Measurements from ENCODE around the gene NDUFS2.
"Not testable (repeated sequence)": the region's sequence is repeated elsewhere in the genome, so short reads cannot be mapped to it uniquely, and the experiment has no call there.

The NDUFS2 gene

DNA sequence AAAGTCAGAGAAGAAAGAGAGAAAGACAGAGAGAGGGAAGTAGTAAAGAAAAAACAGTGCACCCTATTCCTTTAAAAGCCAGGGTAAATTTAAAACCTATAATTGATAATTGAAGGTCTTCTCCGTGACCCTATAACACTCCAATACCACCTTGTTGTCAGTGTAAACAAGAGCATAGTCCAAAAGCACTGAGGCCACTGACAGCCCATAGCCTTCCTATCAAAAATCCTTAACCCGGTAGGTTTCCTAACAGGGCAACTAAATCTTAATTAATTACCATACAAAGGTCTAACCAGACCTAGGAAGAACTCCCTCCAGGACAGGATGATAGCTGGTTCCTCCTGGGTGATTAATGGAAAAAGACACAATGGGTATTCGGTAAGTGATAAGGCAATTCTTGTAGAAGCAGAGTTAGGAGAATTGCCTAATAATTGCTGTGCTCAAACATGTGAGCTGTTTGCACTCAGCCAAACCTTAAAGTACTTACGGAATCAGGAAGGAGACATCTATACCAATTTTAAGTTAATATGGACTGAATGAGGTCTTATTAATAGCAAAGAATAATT, 53.9 kb downstream of the NDUFS2 start:
- DNase-seq = not testable (repeated sequence)

DNA sequence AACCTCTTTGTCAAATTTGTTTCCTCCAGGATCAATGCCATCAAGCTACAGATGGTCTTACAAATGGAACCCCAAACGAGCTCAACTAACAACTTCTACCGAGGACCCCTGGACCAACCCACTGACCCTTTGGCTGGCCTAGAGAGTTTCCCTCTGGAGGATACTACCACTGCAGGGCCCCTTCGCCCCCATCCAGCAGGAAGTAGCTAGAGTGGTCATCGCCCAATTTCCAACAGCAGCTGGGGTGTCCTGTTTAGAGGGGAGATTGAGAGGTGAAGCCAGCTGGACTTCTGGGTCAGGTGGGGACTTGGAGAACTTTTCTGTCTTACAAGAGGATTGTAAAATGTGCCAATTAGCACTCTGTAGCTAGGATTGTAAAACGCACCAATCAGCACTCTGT, 54.9 kb downstream of the NDUFS2 start:
- not testable (repeated sequence) for DNase-seq

DNA sequence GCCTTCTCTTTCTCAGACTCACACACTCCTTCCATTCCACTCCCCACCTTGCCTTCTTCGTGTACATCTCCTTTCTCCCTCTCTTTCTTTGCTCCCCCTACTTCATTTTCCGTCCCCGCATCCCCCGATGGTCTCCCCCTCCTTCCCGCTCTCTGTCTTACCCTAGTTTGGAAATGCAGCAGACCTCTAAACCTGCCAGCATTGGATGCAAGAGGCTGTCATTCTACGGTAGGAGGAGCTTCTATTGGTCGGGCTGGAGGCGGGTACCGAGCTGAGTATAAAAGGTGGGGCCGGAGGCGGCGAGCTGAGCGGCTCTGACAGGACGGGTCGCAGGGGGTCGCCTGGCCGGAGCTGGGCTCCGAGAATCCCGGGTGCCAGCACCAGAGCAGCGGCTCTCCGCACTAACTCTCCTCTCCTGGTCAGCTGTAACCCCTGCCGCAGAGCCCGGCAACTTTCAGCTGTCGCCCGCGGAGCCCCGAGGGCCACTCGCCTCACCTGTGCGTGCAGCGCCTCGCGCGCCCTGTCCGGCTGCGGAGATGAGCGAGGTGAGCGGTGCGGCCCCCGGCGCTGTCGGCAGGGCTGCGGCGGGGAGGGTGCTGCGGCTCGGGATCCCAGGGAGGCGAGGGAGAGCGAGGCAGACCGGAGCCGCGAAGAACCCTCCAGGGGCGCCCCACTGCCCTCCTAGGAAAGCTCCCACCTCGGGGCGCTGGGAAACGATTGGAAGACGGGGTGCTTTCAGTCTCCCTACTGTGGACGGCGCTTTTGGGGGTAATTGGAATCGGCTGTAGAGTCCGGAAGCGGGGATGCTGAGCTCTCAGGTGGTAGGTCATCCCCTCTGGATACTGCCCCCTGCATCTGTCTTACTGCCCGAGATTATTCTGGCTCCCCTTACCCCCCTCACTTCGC, 56.5 kb downstream of the NDUFS2 start, which contains the start of gene PCP4L1:
PCP4L1 (plus strand) TSS at position 307 of the 906 bp plus-strand sequence; CDS start at position 537, 230 bp downstream.
- no peak for DNase-seq

DNA sequence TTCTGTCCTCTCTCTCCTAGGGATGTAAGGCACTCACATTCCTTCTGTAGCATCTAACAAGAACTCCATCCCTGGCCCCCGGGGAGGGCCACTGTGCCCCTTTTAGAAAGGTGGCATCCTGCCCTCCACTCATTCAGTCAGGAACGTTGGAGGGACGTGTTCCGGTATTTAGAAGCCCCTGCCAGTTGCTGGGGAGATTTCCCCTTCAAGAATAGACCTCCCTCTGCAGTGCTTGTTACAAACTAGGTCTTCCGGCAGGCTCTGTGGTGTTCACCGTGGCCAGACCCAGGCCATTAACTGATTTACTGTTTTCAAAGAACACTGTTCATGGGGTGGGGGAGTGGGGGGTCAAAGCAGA, 57.2 kb downstream of the NDUFS2 start:
- DNase-seq = no peak

DNA sequence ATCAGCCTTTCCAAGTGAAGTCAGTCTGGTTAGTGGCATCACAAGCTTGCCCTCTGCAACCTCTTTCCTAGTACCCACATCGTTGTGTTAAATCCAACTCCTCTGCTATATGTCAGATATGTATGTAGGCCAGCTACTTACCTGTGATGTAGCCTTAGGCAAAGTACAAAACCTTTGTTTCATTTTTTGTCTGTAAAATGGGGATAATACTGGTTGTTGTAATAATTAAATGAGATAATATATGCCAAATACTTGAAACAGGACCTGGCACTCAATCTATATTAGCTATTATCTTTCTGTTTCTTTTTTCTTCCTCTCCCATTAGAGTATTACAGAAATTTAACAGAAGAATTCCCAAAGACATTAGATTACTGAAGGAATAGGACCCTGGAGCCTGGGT, 57.6 kb downstream of the NDUFS2 start:
- no peak for DNase-seq

DNA sequence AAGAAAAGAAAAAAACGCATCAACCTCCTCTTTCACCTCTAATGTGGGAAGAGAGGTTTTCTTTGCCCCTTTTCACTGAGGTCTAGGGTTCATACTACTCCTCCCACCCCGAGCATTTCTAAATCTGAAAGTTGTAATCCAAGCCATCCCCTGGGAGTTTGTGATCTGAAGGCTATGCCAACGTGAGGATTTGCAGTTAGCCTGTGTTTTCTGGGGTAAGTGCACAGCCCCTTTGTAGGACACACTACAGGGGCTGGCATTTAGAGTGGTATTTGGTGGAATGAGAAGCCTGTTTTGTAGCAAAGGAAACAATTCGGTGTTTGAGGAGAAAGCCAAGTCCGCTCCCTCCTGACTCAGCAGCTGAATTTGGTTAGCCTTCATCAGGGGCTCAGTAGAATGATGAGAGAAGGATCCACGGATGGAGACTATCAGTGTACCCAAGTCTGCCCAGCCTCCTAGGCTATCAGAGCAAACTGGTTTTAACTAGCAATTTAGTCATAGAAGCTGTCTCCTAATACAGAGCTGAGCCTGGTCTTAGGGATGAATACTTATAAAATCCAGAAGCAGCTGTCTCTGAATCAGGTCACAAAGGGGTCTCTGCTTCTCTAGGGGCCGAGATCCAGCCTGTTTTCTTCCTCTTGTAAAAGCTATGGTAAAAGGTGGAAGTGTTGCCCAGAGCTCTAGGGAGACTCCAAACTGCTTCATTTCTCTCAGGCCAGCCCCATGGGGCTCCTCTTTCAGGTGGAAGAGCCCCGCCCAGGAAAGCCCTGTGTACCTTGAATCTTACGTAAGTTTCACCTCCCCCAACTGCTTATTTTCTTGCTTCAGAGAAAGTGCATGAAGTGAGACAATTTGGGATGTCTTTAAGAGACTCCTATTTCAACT, 58.5 kb downstream of the NDUFS2 start:
- DNase-seq = no peak

DNA sequence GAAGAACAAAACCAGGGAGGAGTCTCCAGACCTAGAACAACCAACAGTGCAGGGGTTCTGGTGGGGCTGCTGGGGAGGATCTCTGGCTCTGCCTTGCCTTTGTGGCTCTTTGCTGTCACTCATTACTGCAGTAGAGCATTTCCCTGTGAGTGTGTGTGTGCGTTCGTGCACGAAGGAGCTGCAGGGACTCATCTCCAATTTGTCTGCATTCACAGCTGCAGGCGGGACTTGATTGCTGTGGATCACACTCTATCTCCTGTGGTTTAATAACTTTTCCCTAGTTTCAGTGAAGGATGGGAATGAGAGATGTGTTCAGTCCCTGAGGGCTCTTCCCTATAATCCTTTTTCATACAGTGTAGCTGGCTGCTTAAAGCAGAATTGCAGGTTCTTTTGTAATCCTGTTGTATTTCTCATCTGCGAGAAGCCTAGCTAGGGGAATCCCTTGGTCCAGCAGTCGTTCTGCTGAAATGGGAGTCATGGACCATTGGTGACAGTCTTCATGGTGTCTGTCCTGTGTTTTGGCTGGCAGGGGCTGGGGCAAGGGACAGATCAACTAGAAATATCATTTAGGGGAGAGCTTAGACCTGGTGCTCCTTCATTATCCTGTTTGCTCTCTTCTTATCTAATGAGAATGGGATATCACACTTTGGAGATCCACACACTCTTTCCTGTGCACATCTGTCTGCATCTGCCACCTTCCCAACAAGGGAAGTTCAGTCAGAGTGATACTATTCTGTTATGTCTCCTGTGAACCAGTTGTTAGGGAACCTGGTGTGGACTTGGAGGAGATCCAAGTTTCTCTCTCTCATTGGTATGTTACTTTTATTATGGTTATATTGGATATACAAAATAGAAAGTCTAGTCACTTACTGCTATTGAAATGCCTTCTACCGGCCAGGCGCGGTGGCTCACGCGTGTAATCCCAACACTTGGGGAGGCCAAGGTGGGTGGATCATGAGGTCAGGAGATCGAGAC, 59.4 kb downstream of the NDUFS2 start:
- DNase-seq = no peak
